Neutrophil (primary cell): ENCODE data around the gene RINL.

Source experiments
- H3K27ac ChIP-seq: fragments of 200-600 bp; sonication (generic); 2 replicates; pipeline ENCODE4 v1.5.1; 2016; ENCODE audit warnings: mild to moderate bottlenecking, moderate library complexity
- H3K27me3 ChIP-seq: fragments of 200-600 bp; sonication (generic); 2 replicates; pipeline ENCODE4 v1.6.0; 2016; ENCODE audit warnings: mild to moderate bottlenecking
- H3K36me3 ChIP-seq: fragments of 200-600 bp; sonication (generic); 2 replicates; pipeline ENCODE4 v1.5.1; 2017
- H3K4me1 ChIP-seq, 2 experiments: fragments of 200-600 bp in 1 of 2; sonication (generic) in 1 of 2; 1 replicate in 1 of 2; 2 replicates in 1 of 2; pipeline versions ENCODE4 v1.5.1 to v1.6.1; 2013 to 2016; ENCODE audit warnings: low read depth in 1 of 2, low read length in 1 of 2, mild to moderate bottlenecking in 1 of 2, moderate library complexity in 1 of 2; ENCODE audit not compliant: control insufficient read depth in 1 of 2, insufficient read depth in 1 of 2
- H3K4me3 ChIP-seq, 2 experiments: fragments of 200-600 bp in 1 of 2; sonication (generic) in 1 of 2; 1 replicate in 1 of 2; 2 replicates in 1 of 2; pipeline ENCODE4 v1.5.1; 2013 to 2016; ENCODE audit warnings: low read depth in 1 of 2, low read length in 1 of 2, mild to moderate bottlenecking in 1 of 2, moderate library complexity in 1 of 2
- H3K9me3 ChIP-seq: fragments of 200-600 bp; sonication (generic); 2 replicates; pipeline ENCODE4 v1.5.1; 2016
- CTCF ChIP-seq: fragments of 200-600 bp; sonication (generic); IDR thresholded peaks from 2 replicates; pipeline ENCODE4 v1.5.1; 2016; ENCODE audit warnings: antibody characterized with exemption

The RINL gene

GRCh38 chr19:38819231-38819920 lies 58.7 kb downstream of the RINL start:
- TF ChIP-seq CTCF, result no peak
- Histone ChIP-seq H3K4me1 (no peaks in the 10 kb centered on the region), H3K4me3 (no peak overlapping the region), H3K36me3 (peaks cover 49% of the 10 kb centered on the region), H3K27ac (no peak overlapping the region), H3K9me3 (no peaks in the 10 kb centered on the region), H3K27me3 (no peaks in the 10 kb centered on the region)
